HEK293T (cell line): ENCODE results near the gene IQSEC2.

Experiments used
- CTCF ChIA-PET: fragments of 350-600 bp; formaldehyde crosslinking; extraction: SDS; loops from one replicate; lab custom pipeline; 2021; ENCODE audit warnings: antibody characterized with exemption, inconsistent platforms; lab: Yijun Ruan, JAX
- POLR2A ChIA-PET: fragments of 350-600 bp; formaldehyde crosslinking; extraction: SDS; loops from one replicate; lab custom pipeline; 2020; ENCODE audit warnings: antibody characterized with exemption, inconsistent platforms; lab: Yijun Ruan, JAX
- DNase-seq: peaks from one replicate; pipeline ENCODE4 v3.0.0; 2012; ENCODE audit warnings: mixed read lengths; ENCODE audit errors: extremely low spot score
- ARNT ChIP-seq: fragments of 450-650 bp; IDR thresholded peaks from 2 replicates; pipeline ENCODE4 v1.6.1; 2017; ENCODE audit warnings: mild to moderate bottlenecking
- BHLHE40 ChIP-seq: fragments of 450-650 bp; IDR thresholded peaks from 2 replicates; pipeline ENCODE4 v1.6.1; 2016; ENCODE audit warnings: mild to moderate bottlenecking, moderate library complexity, borderline replicate concordance
- CTBP1 ChIP-seq: fragments of 450-650 bp; IDR thresholded peaks from 2 replicates; pipeline ENCODE4 v1.6.1; 2016; ENCODE audit warnings: borderline replicate concordance
- ELF4 ChIP-seq: fragments of 450-650 bp; IDR thresholded peaks from 2 replicates; pipeline ENCODE4 v1.6.1; 2017; ENCODE audit warnings: antibody characterized with exemption
- FOXA1 ChIP-seq: fragments of 450-650 bp; IDR thresholded peaks from 2 replicates; pipeline ENCODE4 v1.6.1; 2016; ENCODE audit warnings: mild to moderate bottlenecking
- FOXK2 ChIP-seq: fragments of 450-650 bp; IDR thresholded peaks from 2 replicates; pipeline ENCODE4 v1.6.1; 2016; ENCODE audit warnings: mild to moderate bottlenecking
- FOXM1 ChIP-seq: fragments of 450-650 bp; IDR thresholded peaks from 2 replicates; pipeline ENCODE4 v1.6.1; 2017; ENCODE audit warnings: mild to moderate bottlenecking, borderline replicate concordance
- HDGF ChIP-seq: fragments of 450-650 bp; IDR thresholded peaks from 2 replicates; pipeline ENCODE4 v1.6.1; 2017; ENCODE audit warnings: antibody characterized with exemption, borderline replicate concordance
- L3MBTL2 ChIP-seq: fragments of 450-650 bp; conservative IDR thresholded peaks from 2 replicates; pipeline ENCODE4 v1.6.1; 2016; ENCODE audit warnings: mild to moderate bottlenecking
- LEF1 ChIP-seq: fragments of 450-650 bp; IDR thresholded peaks from 2 replicates; pipeline ENCODE4 v1.6.1; 2017; ENCODE audit warnings: mild to moderate bottlenecking, borderline replicate concordance
- NFRKB ChIP-seq: fragments of 450-650 bp; IDR thresholded peaks from 2 replicates; pipeline ENCODE4 v1.6.1; 2016; ENCODE audit warnings: mild to moderate bottlenecking, moderate library complexity
- SP1 ChIP-seq: fragments of 450-650 bp; IDR thresholded peaks from 2 replicates; pipeline ENCODE4 v1.6.1; 2017
- SUZ12 ChIP-seq: fragments of 450-650 bp; IDR thresholded peaks from 2 replicates; pipeline ENCODE4 v1.6.1; 2016; ENCODE audit warnings: mild to moderate bottlenecking
- TARDBP ChIP-seq: fragments of 450-650 bp; IDR thresholded peaks from 2 replicates; pipeline ENCODE4 v1.6.1; 2016
- ZNF384 ChIP-seq: fragments of 450-650 bp; IDR thresholded peaks from 2 replicates; pipeline ENCODE4 v1.6.1; 2016
- TF ChIP-seq, protein P1 (sequence below): fragments of 450-650 bp; IDR thresholded peaks from 2 replicates; pipeline ENCODE4 v1.6.1; 2016

IQSEC2 gene

DNA sequence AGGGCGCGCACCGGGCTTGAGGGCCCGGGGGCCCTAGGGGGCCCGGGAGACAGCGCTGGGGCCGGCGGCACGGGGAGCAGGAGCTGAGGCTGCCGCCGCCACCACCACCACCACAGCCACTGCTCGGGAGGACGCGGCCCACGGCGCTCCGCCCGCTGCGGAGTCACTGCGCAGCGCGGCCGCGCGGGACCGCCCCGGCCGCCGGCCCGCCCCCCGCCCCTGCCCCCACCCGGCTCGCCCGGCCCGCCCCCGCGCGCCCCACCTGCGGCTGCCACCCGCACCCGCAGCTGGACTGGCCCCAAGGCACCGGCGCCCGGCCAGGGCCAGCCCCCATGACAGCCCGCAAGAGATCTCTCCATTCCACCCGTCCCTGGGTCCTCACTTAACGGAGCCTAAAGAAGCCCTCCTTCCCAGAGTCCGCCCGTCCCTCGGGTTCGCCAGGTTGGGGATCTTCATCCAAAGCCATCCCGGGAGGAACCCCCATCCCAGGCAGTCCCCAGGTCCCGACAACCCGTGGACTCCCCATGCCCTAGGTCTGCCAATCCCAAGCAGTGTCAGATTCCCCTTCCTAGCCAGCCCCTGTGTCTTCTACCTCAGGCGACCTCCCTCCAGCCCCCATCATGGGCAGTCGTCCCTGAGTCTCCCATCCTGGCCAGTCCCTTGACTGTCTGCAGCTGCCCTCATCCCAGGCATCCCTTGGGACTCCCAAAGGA lies 40.0 kb upstream of the IQSEC2 start:
- ChIA-PET CTCF (interaction anchor here (2.6 to 3.7 kb wide), 2 partner anchors 9 to 161 kb away, joined by 9 to 16 read pairs; no protein-coding TSS in a partner anchor), POLR2A (interaction anchor here (0.6 kb wide), 1 partner anchor 14 kb away, joined by 4 read pairs; no protein-coding TSS in a partner anchor)
- TF ChIP-seq FOXA1 (no peak), SUZ12 (no peak), CTBP1 (no peak), ELF4 (no peak), NFRKB (no peak), BHLHE40 (no peak)
- no peak for DNase-seq

- TF ChIP-seq, protein P1, sequence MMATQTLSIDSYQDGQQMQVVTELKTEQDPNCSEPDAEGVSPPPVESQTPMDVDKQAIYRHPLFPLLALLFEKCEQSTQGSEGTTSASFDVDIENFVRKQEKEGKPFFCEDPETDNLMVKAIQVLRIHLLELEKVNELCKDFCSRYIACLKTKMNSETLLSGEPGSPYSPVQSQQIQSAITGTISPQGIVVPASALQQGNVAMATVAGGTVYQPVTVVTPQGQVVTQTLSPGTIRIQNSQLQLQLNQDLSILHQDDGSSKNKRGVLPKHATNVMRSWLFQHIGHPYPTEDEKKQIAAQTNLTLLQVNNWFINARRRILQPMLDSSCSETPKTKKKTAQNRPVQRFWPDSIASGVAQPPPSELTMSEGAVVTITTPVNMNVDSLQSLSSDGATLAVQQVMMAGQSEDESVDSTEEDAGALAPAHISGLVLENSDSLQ = no peak
- TF ChIP-seq LEF1 (no peak), TARDBP (no peak), ZNF384 (no peak), BHLHE40 (no peak), NFRKB (no peak), CTBP1 (no peak), ELF4 (no peak), ARNT (no peak), FOXA1 (no peak), SUZ12 (no peak), FOXM1 (no peak), SP1 (no peak), L3MBTL2 (no peak), HDGF (no peak), FOXK2 (no peak)
- POLR2A ChIA-PET = interaction anchor here (1.0 kb wide), 2 partner anchors 95 to 121 kb away, joined by 3 read pairs; no protein-coding TSS in a partner anchor
- no peak for DNase-seq
- CTCF ChIA-PET = interaction anchor here (2.6 to 4.6 kb wide), 3 partner anchors 9 to 161 kb away, joined by 9 to 24 read pairs (median 16); no protein-coding TSS in a partner anchor
Measured at GRCh38 chrX:53320543-53321229, 39.3 kb upstream of the IQSEC2 start.

GRCh38 chrX:53319614-53320542 lies 38.5 kb upstream of the IQSEC2 start:
- TF ChIP-seq FOXA1 = no peak
- TF ChIP-seq SUZ12 = no peak
- no peak for TF ChIP-seq BHLHE40
- TF ChIP-seq L3MBTL2 = no peak
- TF ChIP-seq FOXK2 = no peak
- TF ChIP-seq HDGF = no peak
- no peak for TF ChIP-seq NFRKB
- TF ChIP-seq FOXM1 = no peak
- TF ChIP-seq ELF4 = no peak
- no peak for TF ChIP-seq TARDBP
- no peak for TF ChIP-seq ZNF384
- no peak for TF ChIP-seq SP1
- no peak for TF ChIP-seq ARNT
- TF ChIP-seq LEF1 = no peak
- TF ChIP-seq CTBP1 = no peak
- TF ChIP-seq, protein P1 = no peak
- POLR2A ChIA-PET = interaction anchor here (1.0 to 3.9 kb wide), 3 partner anchors 94 to 122 kb away, joined by 3 to 22 read pairs (median 3); partner anchors contain the start of genes RIBC1 and SMC1A
- no peak for DNase-seq
- CTCF ChIA-PET = interaction anchor here (0.5 to 4.6 kb wide), 7 partner anchors 10 to 162 kb away, joined by 3 to 24 read pairs (median 6); no protein-coding TSS in a partner anchor

- no peak for DNase-seq
- ChIA-PET POLR2A (interaction anchor here (1.9 to 3.9 kb wide), 2 partner anchors 94 to 103 kb away, joined by 5 to 22 read pairs; partner anchors contain the start of genes KDM5C, RIBC1 and SMC1A), CTCF (interaction anchor here (0.5 to 4.6 kb wide), 8 partner anchors 10 to 163 kb away, joined by 3 to 24 read pairs (median 5); no protein-coding TSS in a partner anchor)
- TF ChIP-seq, protein P1 = no peak
- TF ChIP-seq L3MBTL2 (no peak), BHLHE40 (no peak), ELF4 (no peak), TARDBP (no peak)
Measured at GRCh38 chrX:53318766-53319353, 37.5 kb upstream of the IQSEC2 start.
